DMS79 (cell line): ENCODE data around the gene CROCC.
"Not testable (repeated sequence)": the region's sequence is repeated elsewhere in the genome, so short reads cannot be mapped to it uniquely, and the experiment has no call there.

Source experiments
- DNase-seq: peaks from one replicate; lab custom pipeline; 2025; lab: John Stamatoyannopoulos, UW

CROCC gene

GRCh38 chr1:16897653-16898052, 24.1 kb upstream of the CROCC start:
- DNase-seq, result not testable (repeated sequence)

- not testable (repeated sequence) for DNase-seq
These were observed 23.4 kb upstream of the CROCC start for GRCh38 chr1:16898298-16898697.

GRCh38 chr1:16899020-16899419, 22.7 kb upstream of the CROCC start:
- not testable (repeated sequence) for DNase-seq

- peak; percentile 32 for DNase-seq
These were observed 21.0 kb upstream of the CROCC start for GRCh38 chr1:16900751-16901150.

- not testable (repeated sequence) for DNase-seq
These were observed 20.4 kb upstream of the CROCC start for GRCh38 chr1:16901371-16901770.

GRCh38 chr1:16903054-16903453, 18.7 kb upstream of the CROCC start:
- no peak for DNase-seq

GRCh38 chr1:16903458-16903796, 18.3 kb upstream of the CROCC start:
- DNase-seq, result no peak

- DNase-seq, result peak; percentile 100
These were observed 17.1 kb upstream of the CROCC start for GRCh38 chr1:16904560-16905109.

GRCh38 chr1:16905110-16905867, 16.4 kb upstream of the CROCC start:
- peak; percentile 100 for DNase-seq

GRCh38 chr1:16905868-16906702, 15.6 kb upstream of the CROCC start:
- DNase-seq, result no peak

- DNase-seq, result no peak
These were observed 14.9 kb upstream of the CROCC start for GRCh38 chr1:16906873-16907272.

GRCh38 chr1:16907870-16908758, 13.6 kb upstream of the CROCC start:
- DNase-seq, result no peak

GRCh38 chr1:16911851-16912721, 9.6 kb upstream of the CROCC start:
- DNase-seq, result not testable (repeated sequence)

GRCh38 chr1:16912742-16913141, 9.0 kb upstream of the CROCC start:
- DNase-seq, result not testable (repeated sequence)

GRCh38 chr1:16913181-16913832, 8.4 kb upstream of the CROCC start:
- DNase-seq, result no peak

GRCh38 chr1:16913833-16914662, 7.7 kb upstream of the CROCC start:
- DNase-seq, result peak; percentile 96

GRCh38 chr1:16914928-16915626, 6.7 kb upstream of the CROCC start:
- DNase-seq, result not testable (repeated sequence)

GRCh38 chr1:16915627-16915973, 6.1 kb upstream of the CROCC start:
- no peak for DNase-seq
